HG03457 (cell line): ENCODE measurements around the gene F10.

Source experiments
- ATAC-seq: cut with Tn5 transposase; IDR thresholded peaks from one replicate; pipeline ENCODE4 v1.9.1; 2021; ENCODE audit warnings: moderate number of reproducible peaks; ENCODE audit not compliant: unreplicated experiment

Gene F10

DNA sequence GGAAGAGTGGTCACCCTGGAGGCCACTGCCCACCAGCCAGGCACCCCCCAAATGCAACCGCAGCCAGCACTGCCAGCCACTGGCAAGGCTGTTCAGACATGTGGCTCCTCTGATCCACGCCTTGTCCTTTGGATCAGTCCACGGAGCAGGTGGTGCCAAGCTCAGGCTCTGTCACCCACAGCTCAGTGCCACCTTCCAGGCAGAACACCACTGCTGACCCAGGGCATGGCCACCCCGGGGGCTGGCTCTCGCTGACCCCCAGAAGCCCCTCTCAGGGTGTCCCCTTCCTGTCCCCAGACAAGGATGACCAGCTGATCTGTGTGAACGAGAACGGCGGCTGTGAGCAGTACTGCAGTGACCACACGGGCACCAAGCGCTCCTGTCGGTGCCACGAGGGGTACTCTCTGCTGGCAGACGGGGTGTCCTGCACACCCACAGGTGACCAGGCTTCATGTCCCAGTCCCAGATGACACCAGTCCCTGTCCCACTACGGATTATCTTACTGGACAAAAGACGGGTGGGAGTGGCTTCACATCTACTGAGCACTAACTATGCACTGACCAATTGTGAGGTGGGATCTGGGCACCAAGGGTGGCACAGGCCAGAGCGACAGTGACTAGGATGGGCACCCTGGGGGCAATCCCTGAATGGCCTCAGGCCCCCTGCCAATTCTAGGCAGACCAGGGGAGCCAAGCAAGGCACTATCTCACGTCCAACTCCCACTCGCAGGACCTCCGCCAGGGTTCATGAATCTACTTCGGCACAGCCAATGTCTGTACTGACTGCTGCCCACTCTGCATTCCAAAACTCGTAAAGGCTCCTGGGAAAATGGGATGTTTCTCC is 7.0 kb upstream of the F10 start:
- no peak for ATAC-seq

DNA sequence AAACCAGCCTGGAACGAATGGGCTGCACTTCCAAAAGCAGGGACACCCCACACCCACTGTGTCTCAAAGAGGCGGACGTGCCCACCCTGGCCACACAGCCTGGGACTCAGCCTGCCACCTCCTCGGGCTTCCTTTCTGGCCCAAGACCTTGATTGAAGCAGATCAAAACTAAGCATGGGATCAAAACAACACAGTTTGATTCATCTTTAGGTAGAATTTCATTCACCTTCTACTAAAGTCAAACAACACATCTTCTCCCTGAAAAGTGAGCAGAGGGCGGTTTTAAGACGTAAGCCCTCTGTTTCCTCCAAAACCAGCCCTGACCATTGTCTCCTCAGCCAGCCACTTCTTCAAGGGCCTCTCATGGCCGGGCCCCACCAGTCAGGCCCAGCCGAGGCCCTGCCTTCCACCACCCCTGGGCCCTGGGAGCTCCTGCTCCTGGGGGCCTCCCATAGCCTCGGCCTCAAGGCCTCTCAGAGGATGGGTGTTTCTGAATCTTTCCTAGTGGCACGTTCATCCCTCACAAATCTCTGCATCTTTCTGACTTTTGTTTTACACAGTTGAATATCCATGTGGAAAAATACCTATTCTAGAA is 6.3 kb upstream of the F10 start:
- no peak for ATAC-seq

DNA sequence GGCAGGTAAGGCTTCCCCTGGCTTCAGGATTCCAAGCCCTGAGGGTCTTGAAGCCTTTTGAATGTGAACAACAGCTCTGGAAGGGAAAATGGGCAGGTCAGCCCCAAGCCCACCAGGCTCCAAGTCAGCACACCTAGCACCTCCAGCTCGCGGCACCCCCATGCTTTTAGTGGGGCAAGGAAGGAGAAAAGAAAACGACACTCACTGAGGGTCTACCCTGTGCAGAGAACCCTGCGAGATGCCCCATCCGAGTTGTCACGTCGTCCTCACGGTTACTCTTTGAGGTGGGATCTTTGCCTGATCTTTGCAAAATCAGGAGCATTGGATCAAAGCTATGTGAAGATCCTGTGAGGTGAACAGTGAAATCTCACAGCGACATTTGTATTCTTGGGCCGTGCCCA is 5.7 kb upstream of the F10 start:
- no peak for ATAC-seq

DNA sequence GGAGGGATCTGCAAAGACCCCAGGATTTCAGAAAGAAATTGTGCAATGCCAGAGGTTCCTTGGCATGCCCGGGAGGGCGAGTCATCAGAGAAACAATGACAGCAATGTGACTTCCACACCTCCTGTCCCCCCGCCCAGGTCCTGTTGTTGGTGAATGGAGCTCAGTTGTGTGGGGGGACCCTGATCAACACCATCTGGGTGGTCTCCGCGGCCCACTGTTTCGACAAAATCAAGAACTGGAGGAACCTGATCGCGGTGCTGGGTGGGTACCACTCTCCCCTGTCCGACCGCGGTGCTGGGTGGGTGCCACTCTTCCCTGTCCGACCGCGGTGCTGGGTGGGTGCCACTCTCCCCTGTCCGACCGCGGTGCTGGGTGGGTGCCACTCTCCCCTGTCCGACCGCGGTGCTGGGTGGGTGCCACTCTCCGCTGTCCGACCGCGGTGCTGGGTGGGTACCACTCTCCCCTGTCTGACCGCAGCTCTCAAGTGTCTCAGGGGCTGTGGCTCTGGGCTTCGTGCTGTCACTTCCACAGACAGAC is 5.2 kb upstream of the F10 start:
- ATAC-seq = no peak

DNA sequence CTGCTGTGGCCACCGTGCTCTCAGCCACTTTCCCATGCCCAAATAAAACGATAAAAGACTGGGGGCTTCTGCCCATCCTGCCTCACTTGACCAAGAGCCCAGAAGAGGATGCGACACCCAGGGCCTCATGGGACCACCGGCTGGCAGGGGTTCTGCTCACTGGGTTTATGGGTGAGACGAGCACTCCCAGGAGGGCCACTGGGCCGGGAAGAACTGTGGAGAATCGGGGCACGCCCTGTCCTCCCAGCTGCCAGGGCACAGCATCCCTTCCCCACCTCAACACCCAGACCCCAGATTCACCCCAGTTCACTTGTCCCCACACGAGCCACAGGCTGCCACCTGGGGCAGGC is 4.7 kb upstream of the F10 start:
- ATAC-seq = no peak

DNA sequence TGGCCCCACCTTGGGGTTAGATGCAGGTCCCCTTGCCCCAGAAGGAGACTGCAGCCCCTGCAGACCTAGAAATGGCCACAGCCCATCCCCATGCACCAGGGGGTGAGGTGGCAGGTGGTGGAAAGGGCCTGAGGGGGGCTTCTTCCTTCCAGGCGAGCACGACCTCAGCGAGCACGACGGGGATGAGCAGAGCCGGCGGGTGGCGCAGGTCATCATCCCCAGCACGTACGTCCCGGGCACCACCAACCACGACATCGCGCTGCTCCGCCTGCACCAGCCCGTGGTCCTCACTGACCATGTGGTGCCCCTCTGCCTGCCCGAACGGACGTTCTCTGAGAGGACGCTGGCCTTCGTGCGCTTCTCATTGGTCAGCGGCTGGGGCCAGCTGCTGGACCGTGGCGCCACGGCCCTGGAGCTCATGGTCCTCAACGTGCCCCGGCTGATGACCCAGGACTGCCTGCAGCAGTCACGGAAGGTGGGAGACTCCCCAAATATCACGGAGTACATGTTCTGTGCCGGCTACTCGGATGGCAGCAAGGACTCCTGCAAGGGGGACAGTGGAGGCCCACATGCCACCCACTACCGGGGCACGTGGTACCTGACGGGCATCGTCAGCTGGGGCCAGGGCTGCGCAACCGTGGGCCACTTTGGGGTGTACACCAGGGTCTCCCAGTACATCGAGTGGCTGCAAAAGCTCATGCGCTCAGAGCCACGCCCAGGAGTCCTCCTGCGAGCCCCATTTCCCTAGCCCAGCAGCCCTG is 4.2 kb upstream of the F10 start:
- no peak for ATAC-seq

DNA sequence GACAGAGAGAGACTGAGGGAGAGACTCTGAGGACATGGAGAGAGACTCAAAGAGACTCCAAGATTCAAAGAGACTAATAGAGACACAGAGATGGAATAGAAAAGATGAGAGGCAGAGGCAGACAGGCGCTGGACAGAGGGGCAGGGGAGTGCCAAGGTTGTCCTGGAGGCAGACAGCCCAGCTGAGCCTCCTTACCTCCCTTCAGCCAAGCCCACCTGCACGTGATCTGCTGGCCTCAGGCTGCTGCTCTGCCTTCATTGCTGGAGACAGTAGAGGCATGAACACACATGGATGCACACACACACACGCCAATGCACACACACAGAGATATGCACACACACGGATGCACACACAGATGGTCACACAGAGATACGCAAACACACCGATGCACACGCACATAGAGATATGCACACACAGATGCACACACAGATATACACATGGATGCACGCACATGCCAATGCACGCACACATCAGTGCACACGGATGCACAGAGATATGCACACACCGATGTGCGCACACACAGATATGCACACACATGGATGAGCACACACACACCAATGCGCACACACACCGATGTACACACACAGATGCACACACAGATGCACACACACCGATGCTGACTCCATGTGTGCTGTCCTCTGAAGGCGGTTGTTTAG is 3.3 kb upstream of the F10 start:
- no peak for ATAC-seq

DNA sequence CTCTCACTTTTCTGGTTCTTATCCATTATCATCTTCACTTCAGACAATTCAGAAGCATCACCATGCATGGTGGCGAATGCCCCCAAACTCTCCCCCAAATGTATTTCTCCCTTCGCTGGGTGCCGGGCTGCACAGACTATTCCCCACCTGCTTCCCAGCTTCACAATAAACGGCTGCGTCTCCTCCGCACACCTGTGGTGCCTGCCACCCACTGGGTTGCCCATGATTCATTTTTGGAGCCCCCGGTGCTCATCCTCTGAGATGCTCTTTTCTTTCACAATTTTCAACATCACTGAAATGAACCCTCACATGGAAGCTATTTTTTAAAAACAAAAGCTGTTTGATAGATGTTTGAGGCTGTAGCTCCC is 2.8 kb upstream of the F10 start:
- ATAC-seq = no peak

DNA sequence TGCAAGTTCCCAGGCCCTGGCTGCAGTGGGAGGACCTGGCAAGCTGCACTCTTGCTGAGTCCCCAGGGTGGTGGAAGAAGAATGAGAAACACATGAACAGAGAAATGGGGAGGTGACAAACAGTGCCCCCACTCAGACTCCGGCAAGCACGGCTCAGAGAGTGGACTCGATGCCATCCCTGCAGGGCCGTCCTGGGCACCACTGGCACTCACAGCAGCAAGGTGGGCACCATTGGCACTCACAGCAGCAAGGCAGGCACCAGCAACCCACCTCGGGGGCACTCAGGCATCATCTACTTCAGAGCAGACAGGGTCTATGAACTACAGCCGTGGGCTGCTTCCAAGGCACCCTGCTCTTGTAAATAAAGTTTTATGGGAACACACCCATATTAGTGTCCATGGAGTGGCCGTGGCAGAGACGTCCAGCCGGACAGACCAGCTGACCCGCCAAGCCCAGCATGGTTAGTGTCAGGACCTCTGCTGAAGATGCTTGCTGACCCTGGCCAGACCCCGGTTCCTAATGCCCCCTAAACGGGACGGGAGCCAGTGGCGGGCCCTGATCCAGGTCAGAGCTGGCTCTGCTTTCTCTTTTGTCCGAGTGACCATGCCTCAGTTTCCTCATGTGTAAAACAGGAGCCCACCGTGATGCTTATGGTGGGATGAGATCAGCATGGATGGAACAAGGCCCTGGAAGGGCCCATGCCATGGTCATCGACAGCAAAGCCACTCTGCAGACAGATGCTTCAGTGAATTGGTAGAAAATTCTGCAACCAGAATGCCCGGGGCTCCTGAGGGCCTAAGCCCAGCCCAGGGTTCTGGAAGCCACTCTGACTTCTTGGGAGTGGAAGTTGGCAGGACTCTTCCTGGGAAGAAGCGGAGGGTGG is 2.1 kb upstream of the F10 start:
- no peak for ATAC-seq

DNA sequence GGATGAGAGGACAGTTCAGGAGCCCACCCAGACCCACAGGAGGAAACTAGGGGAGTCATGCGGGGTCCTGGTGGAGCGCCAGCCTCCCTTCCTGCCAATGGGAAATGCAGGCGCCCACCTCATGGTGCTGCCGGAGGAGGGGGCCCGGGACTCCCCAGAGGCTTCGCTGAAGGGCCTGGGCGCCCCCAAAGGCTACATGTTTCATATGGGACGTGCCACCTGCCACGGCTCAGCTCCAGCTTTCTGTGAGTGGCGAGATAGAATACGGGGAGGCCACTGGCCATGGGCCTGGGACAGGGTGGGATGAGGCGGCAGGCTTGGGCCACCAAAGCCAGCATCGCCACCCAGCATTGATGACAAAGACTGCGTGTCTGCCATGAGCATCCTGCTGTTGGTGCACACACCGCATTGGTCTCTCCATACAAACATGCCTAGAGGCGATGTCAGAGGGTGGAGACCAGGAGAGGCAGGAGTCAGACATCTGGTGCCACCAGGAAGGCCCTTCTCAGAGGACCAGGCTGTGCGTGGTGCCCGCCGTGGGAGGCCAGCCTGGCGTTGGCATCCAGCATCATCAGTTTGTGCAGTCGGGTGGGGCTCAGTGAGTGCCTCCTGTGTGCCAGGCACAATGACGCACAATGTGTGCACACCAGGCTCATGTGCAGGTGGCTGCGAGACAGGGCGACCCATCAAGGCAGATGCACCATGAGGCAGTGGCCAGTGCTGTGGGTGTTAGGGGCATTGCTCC is 1.2 kb upstream of the F10 start:
- no peak for ATAC-seq

DNA sequence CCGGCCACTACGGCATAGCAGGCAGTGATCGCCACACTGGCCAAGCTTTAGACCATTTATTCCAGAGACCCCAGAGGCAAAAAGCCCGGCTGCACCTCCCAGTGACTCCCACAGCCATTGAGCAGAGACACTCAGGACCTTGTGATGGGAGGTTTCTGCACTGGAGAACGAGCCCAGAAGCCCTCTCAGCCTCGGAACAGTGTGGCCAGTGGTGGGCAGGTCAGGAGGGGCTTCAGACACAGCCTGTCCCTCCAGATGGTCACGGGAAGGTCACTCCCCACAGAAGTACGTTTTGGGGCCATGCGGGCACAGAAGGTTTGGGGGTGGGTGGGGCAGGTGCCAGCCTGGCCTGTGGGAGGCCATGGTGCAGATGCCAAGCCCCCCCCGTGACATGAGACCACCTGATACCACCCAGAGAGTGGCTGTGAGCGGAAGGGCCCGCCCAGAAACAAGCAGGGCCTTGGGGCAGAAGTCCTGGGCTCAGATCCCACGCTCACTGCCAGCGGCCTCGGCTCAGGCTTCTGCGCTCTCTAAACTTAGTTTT is 599 bp upstream of the F10 start:
- ATAC-seq = no peak

DNA sequence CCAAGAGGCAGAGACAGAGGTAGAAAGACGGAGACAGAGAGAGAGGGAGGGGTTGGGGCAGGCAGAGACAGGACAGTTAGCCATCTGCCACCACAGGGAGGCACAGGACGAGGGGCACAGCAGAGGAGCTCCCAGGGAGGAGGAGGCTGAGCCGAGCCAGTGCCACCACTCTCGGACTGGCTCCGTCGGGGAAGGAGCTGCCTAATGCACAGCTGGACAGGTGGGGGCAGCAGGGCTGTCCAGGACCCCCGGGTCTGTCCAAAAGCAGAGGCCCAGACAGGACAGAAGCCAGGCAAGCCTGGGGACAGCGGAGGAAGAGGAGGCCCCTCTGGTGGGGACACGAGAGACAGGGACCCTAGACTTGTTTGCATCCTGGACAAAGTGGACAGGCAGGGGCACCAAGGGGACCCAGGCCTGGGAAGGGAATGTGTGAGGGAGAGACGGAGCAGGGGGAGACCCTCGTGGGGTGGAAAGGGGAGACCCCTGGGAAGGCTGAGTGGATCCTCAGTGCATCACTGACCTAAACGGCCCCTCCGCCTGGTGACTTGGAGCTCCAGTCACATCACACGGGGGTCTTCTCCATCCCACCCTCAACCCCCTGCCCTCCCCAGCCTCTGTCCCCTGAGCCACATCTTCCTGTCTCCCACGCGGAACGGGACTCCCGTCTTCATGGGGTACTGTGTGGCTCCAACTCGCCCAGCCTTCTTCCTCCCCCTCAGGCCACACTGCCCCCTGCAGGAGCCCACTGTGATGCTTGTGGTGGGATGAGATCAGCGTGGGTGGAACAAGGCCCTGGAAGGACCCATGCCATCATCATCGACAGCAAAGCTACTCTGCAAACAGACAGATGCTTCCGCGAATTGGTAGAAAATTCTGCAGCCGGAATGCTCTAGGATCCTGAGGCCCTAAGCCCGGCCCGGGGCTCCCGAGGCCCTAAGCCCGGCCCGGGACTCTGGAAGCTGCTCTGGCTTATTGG is 915 bp downstream of the F10 start:
- ATAC-seq = no peak

DNA sequence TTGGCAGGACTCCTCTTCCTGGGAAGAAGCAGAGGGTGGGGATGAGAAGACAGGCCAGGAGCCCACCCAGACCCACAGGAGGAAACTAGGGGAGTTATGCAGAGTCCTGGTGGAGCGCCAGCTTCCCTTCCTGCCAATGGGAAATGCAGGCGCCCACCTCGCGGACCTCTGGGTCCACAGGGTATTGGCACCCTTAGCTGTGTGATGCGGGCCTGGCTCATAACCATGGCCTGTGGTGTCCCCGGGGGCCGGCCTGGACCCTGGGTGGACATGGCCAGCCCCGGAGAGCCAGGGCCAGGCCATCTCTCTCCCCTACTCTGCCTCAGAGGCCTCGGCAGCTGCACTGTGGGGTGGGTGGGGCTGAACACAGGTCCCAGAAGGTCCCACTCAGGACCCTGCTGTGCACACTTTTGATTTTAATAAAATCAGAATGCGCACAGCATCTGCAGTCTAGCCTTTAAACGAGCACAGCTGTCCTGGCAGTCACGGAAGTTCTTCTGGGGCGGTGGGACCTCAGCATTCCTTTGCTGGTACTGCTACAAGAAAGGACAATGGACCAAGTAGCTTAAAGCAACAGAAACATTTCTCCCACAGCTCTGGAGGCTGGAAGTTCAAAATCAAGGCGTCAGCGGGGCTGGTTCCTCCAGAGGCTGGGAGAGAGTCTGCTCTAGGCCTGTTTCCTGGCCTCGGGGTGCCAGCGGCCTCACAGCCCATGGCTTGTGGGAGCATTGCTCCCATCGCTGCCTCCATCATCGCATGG is 1.8 kb downstream of the F10 start:
- ATAC-seq = no peak

DNA sequence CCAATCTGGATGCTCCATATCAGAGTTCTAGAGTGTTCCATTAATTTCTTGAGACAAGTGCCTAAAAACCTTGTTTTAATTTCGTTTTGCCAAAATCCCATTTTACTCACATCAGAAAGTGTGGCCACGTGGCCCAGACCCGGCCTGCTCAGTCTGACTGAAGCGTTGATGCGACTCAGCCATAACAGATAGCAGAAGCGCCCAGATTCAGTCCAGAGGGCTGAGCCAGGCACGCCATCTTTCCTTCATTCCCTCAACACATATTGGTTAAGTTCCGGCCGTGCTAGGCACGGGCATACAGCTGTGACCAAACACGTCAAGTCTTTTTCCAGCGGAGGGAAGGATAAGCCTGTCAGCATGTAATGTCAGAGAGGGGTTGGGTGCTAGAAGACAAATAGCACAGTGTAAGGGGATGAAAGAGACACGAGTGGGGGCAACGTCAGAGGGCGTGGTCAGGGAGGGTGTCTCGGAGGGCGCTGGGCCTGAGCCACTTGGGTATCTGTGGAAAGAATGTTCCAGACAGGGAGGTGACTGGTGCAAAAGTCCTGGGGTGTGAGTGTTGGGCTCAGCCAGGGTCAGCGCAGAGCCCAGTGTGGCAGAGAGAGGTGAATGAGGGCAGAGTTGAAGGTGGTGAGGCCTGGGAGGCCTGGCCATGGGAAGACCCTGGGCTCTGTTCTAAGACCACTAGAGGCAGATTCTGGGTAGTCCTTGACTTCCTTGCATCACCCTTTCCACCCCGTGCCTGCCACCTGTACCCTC is 3.1 kb downstream of the F10 start:
- ATAC-seq = no peak

DNA sequence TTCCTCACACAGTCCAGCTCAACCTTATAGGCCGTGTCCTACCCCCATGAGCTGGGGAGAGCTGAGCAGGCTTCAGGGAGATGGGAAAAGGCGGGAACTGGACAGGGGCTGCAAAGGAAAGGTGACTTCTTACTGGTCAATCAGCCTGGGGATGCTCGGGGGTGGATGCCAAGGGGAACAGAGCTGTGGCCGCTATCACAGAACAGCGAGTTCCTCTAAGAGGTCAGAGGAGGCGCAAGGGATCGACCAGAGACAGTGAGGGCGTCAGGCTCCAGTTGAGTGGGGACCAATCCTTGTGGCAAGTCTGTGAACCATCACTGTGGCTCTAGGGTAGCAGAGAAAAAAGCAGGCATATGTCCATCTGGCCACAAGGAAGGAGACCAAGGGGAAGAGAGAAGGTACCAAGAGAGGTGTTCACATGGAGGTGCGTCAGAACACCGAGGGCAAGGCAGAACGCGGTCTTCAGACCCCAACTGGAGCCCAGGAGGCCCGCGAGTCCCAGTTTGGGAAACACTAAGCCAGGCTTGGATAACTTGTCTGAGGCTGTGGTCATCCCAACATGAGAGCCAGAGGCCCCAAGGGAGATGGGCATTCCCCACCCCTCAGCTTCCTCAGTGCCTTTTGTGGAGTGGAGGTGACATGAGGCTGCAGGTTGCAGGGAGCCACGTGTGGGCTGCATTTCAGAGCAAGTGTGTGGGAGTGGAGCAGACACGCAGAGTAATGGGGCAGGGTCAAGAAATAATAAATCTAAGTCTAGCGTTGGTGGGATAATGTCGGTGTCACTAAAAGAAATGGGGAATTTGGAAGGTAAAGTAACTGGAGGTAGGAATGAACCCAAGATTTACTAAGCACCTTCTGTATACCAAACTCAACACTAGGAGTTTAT is 3.9 kb downstream of the F10 start:
- no peak for ATAC-seq

DNA sequence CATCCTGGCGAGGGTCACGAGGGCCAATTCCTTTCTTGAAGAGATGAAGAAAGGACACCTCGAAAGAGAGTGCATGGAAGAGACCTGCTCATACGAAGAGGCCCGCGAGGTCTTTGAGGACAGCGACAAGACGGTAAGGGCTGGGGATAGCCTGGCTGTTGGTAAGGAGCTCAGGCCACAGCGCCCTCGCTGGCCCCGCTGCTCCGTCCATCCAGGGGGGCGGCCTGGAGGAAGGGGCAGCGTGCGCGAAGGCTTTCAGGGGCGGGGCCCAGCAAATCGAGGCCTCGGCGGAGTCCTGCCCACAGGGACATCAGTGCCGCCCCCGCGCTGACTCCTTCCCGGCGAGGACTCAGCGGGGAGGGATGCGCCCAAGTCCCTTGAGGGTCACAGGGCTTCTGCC is 6.9 kb downstream of the F10 start:
- ATAC-seq = no peak
